Measurements from ENCODE around the gene OARD1. TPM values are rescaled to one million over a fixed set of nuclear protein-coding genes. Genes with fewer than 3 reads are reported as not detected.

The OARD1 gene
- total and polyA plus RNA-seq, 4 donors: 22.2 to 27.0 (median 24.3) TPM

GRCh38 chr6:41072836-41073202 is 663 bp upstream of the OARD1 start, which contains the start of gene NFYA:
Gene NFYA (plus strand): TSS chr6:41072974. CDS start chr6:41079090, 6,116 bp downstream.
- ATAC-seq (ENCODE audit: insufficient read depth, low FRiP score) (peak; percentile 85), DNase-seq (no peak)
- peak within 1 kb of the TSS; percentile 94 to 100 for H3K27ac ChIP-seq (ENCODE audit: low read depth in 1 of 2, low read length in 1 of 2)
- H3K4me3 ChIP-seq: peak within 1 kb of the TSS; percentile 98
- H3K27me3 ChIP-seq (ENCODE audit: control insufficient read depth in 3 of 3, insufficient read depth in 3 of 3, low read length in 2 of 3): no peaks in the 10 kb centered on the region
- H3K9ac ChIP-seq (ENCODE audit: insufficient read depth in 1 of 2, low read length in 2 of 2): peak within 1 kb of the TSS; percentile 93 to 97
- no peak for TF ChIP-seq CTCF (IDR thresholded peaks at IDR 0.05; ENCODE audit: control extremely low read depth, extremely low read depth)
- H3K36me3 ChIP-seq (ENCODE audit: control insufficient read depth in 4 of 4, insufficient read depth in 4 of 4, low read length in 4 of 4): peaks cover 0 to 5% (median 4%) of the 10 kb centered on the region in 4 donors
- peaks cover 0 to 2% (median 0%) of the 10 kb centered on the region in 4 donors for H3K9me3 ChIP-seq (ENCODE audit: control insufficient read depth in 4 of 4, insufficient read depth in 3 of 4, low read length in 3 of 4)
- WGBS, 2 donors: 0% methylated on average over 30 to 37 of the region's 37 CpGs
- peaks cover 0 to 40% (median 15%) of the 10 kb centered on the region in 5 donors for H3K4me1 ChIP-seq (ENCODE audit: control insufficient read depth in 5 of 5, insufficient read depth in 5 of 5, low read length in 5 of 5)

GRCh38 chr6:41071501-41071922 is 644 bp downstream of the OARD1 start:
- H3K27me3 ChIP-seq (ENCODE audit: control insufficient read depth in 3 of 3, insufficient read depth in 3 of 3, low read length in 2 of 3): no peaks in the 10 kb centered on the region
- no peak for DNase-seq
- peak overlapping the region; percentile 93 to 97 for H3K9ac ChIP-seq (ENCODE audit: insufficient read depth in 1 of 2, low read length in 2 of 2)
- peaks cover 0 to 36% (median 15%) of the 10 kb centered on the region in 5 donors for H3K4me1 ChIP-seq (ENCODE audit: control insufficient read depth in 5 of 5, insufficient read depth in 5 of 5, low read length in 5 of 5)
- peaks cover 0 to 2% (median 0%) of the 10 kb centered on the region in 4 donors for H3K9me3 ChIP-seq (ENCODE audit: control insufficient read depth in 4 of 4, insufficient read depth in 3 of 4, low read length in 3 of 4)
- TF ChIP-seq CTCF (IDR thresholded peaks at IDR 0.05; ENCODE audit: control extremely low read depth, extremely low read depth): no peak
- peak overlapping the region; percentile 55 for H3K4me3 ChIP-seq
- peaks cover 0 to 9% (median 4%) of the 10 kb centered on the region in 4 donors for H3K36me3 ChIP-seq (ENCODE audit: control insufficient read depth in 4 of 4, insufficient read depth in 4 of 4, low read length in 4 of 4)
- 0% methylated on average over 16 of the region's 16 CpGs for WGBS, 2 donors
- peak overlapping the region; percentile 94 to 97 for H3K27ac ChIP-seq (ENCODE audit: low read depth in 1 of 2, low read length in 1 of 2)
- ATAC-seq (ENCODE audit: insufficient read depth, low FRiP score): no peak

- H3K4me3 ChIP-seq: no peak overlapping the region
- H3K27me3 ChIP-seq (ENCODE audit: control insufficient read depth in 3 of 3, insufficient read depth in 3 of 3, low read length in 2 of 3): no peaks in the 10 kb centered on the region
- peaks cover 0 to 11% (median 0%) of the 10 kb centered on the region in 5 donors for H3K4me1 ChIP-seq (ENCODE audit: control insufficient read depth in 5 of 5, insufficient read depth in 5 of 5, low read length in 5 of 5)
- peak overlapping the region in 1 of 2 donors; percentile 33 for H3K27ac ChIP-seq (ENCODE audit: low read depth in 1 of 2, low read length in 1 of 2)
- WGBS, 2 donors: 29 to 30% methylated on average over 3 of the region's 3 CpGs
- H3K9me3 ChIP-seq (ENCODE audit: control insufficient read depth in 4 of 4, insufficient read depth in 3 of 4, low read length in 3 of 4): no peaks in the 10 kb centered on the region
- peak; percentile 79 to 91 (median 82) for DNase-seq
- no peak for ATAC-seq (ENCODE audit: insufficient read depth, low FRiP score)
- TF ChIP-seq CTCF (IDR thresholded peaks at IDR 0.05; ENCODE audit: control extremely low read depth, extremely low read depth): peak; percentile 74
- no peak overlapping the region for H3K9ac ChIP-seq (ENCODE audit: insufficient read depth in 1 of 2, low read length in 2 of 2)
- peaks cover 0 to 16% (median 8%) of the 10 kb centered on the region in 4 donors for H3K36me3 ChIP-seq (ENCODE audit: control insufficient read depth in 4 of 4, insufficient read depth in 4 of 4, low read length in 4 of 4)
These were observed 5.3 kb downstream of the OARD1 start for GRCh38 chr6:41066867-41067304.
